Left forelimb (tissue), 1 donor: ENCODE data around the gene ANKRD50.

ENCODE experiments used
- DNase-seq: peaks from one replicate; pipeline ENCODE4 v3.0.0-alpha.2; 2018; ENCODE audit warnings: low spot score

ANKRD50 gene

GRCh38 chr4:124708517-124709300 lies 3.8 kb downstream of the ANKRD50 start:
- no peak for DNase-seq

DNA sequence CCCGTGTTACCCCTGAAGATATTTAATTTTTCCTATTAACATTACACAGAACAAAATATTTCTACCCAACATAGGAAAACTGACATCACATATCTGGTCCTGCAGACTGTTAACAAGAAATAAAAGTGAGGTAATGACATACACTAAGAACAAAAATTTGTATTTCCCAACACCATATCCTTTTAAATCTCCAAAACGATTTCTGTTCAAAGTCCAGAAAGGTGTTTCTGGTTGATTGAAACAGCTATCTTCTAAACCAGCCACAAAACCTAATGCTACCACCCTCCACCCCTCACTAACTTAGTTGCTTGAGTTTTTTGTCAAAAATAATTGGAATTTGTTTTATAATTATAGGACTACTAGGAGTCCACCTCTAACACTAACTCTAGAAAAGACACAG lies 7.1 kb downstream of the ANKRD50 start:
- no peak for DNase-seq

GRCh38 chr4:124703154-124703553 lies 9.4 kb downstream of the ANKRD50 start:
- DNase-seq, result no peak

DNA sequence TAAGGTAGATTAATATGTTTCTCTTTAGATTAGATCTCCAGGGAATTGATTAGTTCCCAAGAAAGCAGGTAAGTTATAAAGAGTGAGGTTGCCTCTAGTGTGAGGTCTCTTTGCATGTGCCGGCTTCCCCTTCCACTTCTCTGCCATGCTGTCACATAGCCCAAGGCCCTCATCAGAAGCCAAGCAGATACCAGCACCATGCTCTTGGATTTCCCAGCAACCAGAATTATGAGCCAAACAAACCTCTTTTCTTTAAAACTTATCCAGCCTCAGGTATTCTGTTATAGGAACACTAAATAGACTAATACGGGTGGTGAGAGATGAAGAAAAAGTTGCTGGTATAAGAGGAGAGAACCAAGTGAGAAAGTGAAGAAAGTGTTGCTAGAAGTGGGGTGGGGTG lies 15.1 kb downstream of the ANKRD50 start:
- DNase-seq, result no peak

DNA sequence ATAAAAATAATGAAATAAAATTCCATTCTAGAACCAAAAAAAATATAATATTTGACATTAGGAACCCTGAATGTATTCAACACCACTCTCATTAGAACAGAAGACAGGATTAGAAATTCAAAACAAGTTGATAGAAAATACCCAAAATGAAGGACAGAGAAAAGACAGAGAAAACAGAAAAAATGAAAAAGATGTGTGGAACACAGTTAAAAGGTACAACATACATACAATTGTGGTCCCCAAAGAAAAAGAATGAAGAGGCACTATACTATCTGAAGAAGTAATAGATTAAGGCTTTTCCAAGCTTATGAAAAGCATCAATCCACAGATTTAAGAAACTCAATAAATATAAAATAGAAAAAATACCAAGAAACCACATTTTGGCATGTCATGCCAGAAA lies 16.4 kb downstream of the ANKRD50 start:
- no peak for DNase-seq

DNA sequence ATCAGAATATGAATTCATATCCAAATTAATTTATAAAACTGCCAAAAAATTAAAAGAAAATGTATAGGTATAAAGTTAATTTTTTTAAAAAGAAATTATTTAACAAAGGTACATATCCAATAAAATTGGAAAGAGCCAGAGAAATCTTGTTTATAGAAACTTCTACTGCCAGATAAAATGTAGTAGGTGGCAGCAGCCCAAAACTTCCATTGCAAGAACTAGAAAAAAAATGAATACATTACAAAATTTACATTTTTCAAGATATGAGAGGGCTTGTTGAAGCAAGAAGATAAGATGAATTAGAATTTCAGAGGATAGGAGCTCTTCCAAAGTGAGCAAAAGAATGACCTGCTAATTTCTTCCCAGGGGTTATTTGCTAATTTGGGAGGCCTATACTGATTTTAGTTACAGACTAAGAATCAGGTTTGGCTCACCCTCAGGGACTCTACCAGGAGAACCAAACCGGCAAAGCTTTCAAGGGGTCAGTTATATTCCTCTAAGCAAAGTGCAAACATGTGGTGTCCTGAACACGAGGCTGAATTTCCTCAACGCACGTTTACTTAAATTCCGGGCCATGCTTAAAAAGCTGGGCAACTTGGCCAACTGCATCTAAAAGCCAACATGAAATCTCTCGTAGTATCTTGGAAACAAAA lies 17.5 kb downstream of the ANKRD50 start:
- no peak for DNase-seq

DNA sequence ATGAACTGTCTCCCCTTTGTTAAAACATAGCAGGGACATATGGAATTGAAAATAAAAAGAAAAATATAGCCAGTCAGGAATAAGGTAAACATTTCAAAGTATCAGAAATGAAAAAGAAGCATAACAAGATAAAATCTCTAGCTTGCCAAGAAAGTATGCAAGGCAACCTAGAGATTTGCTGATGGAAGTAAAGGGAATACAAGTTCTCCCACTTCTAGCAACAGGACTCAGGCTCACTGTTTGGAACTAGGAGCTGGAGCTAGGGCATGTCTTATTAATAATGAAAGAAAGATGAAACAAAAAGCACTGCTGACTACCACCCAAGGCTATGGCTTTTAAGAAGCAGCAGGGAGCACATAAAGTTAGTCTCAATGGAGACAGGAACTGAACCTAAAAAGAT lies 18.2 kb downstream of the ANKRD50 start:
- DNase-seq, result no peak

DNA sequence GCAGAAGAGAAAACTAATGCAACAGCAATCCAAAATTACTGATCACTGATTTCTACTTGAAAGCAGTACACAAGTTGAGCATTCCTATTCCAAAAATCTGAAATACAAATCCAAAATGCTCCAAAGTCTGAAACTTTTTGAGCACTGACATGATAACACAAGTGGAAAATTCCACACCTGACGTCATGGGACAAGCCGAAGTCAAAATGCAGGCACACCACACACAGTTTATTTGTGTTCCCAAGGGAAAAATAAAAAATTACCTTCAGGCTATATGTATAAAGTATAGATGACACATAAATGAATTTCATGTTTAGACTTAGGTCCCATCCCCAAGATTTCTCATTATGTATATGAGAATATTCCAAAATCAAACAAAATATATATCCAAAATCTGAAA lies 20.7 kb downstream of the ANKRD50 start:
- DNase-seq, result no peak

DNA sequence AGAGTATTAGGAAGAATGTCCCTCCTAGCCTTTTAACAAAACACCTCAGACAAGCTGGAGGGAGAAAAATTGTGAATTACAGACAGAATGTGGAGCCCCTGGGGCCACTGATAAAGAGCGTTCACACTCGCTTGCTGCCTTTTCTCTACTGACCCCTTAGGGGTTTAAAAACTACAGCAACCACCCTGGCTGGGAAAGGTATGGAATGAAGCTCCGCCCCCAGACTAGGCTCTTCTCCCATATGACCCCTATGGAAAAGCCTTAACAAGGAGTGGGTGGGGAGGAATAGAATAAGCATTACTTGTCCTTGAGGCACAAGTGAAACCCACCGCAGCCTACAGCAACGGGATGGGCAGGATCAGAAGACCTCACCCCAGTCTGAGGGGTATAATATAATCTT lies 26.3 kb downstream of the ANKRD50 start:
- DNase-seq, result no peak

GRCh38 chr4:124685851-124686250 lies 26.7 kb downstream of the ANKRD50 start:
- no peak for DNase-seq

DNA sequence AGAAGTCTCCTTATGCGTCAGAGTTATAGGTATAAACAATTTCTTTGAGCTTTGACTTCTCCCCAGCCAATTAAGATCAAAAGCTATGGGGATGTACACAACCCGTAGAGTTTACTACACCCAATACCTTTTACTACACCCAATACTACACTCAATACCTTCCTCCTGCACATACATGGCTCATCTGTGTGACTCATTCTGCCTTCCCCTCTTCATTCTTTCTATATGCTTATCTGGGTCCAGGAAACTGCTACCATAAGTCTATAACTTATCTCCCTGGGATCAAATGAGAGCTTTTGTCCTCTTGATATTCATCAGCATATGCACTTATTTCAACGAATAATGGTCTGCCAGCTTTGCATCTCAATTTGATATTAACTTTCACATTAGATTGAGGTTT lies 28.2 kb downstream of the ANKRD50 start:
- no peak for DNase-seq

DNA sequence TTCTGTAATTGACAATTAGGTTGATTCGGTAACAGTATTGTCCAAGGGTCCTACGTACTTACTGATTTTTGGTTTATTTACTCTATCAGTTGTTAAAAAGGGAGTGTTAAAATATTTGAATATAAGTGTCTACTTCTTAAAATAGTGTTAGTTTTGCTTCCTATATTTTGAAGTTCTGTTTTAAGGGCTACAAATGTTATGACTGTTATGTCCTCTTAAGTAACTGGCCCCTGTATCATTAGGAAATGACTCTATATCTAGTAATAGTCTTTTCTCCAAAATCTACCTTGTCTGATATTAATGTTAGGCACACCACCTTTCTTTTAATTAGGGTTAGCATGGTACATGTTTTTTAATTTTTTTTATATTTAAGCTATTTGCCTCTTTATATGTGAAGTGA lies 30.1 kb downstream of the ANKRD50 start:
- no peak for DNase-seq

DNA sequence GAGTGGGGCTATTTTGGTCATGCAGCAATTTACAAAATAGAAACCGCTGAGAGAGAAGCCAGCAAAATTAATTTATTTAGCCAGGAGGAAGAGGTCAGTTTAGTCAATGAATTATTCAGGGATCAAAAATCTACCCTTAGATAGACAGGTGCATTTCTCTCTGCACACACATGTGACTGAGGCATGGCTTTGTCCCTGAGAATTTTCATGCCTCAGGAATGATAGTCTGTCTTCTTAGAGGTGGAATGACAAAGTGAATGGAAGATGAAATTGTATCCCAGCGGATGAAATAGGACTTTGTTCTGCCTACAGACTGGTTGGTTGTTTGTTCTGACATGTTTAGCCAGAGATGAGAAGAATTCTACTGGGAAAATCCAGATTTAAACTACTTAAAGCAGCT lies 46.0 kb downstream of the ANKRD50 start:
- DNase-seq, result no peak

GRCh38 chr4:124658795-124659194 lies 53.7 kb downstream of the ANKRD50 start:
- DNase-seq, result no peak

GRCh38 chr4:124650614-124651013 lies 61.9 kb downstream of the ANKRD50 start:
- DNase-seq, result no peak

GRCh38 chr4:124647599-124647998 lies 64.9 kb downstream of the ANKRD50 start:
- no peak for DNase-seq

DNA sequence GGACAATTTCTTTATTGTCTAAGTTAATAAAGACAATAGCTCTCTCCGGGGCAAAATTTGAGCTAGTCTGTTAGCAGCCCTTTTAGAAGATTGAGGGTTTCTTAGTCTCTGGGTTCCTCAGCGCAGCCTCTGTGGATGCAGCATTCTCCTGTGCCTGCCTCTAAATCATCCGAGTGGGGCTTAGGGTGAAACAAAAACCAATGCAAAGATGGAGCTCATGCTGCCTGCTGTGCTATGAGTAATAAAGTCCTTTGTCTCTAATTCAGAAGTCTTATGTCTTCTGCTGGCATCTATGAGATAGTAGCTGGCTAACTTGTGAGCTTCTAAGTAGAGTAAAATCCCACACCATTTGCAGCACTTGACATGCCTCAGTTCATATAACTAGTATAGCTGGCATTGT lies 67.9 kb downstream of the ANKRD50 start:
- DNase-seq, result no peak

DNA sequence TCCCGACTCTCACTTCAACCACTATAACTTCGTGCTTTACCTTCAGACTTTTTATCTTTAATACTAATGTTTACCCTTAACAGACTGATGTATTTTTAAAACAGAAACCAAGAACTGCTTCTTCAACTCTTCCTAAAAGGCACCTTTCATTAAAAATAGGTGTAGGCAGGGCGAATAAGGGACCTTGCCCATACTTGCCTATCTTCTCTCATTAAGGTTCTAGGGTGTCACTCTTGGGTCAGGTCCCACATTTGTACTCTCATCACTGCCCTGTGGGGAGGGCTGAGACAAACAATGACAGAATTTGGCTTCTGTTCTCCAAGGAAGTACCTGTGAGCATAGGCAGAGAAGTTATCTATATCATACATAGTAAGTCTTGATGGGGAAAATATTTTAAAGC lies 69.7 kb downstream of the ANKRD50 start:
- no peak for DNase-seq

DNA sequence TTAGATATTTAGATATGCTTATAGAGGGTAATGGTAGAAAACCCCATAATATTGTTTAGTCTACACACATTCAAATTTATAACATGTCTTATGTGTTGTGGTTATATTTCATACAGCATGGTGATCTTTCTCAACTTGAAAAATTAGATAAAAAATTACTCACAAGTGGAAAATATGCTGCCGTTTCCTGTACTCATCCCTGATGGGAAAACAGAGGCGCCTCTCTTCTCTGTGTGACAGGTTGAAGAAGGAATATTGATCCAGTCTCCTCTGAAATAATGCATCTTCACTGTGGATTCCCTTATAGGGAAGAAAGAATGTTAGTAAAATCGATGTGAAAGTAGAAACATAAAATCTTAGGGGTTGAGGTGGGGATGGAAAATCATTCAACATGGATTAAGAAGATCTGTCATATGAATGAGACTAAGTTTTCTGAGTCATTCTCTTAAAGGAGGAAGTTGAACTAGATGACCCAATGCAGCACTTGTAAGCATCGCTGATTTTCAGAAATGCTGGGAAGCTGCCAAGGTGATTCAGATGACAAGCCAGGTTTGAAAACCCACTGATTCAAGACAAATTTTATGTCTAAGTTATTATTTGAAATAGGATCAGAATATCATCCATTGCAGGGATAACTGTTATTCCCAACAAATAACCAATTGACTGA lies 70.7 kb downstream of the ANKRD50 start:
- DNase-seq, result no peak

DNA sequence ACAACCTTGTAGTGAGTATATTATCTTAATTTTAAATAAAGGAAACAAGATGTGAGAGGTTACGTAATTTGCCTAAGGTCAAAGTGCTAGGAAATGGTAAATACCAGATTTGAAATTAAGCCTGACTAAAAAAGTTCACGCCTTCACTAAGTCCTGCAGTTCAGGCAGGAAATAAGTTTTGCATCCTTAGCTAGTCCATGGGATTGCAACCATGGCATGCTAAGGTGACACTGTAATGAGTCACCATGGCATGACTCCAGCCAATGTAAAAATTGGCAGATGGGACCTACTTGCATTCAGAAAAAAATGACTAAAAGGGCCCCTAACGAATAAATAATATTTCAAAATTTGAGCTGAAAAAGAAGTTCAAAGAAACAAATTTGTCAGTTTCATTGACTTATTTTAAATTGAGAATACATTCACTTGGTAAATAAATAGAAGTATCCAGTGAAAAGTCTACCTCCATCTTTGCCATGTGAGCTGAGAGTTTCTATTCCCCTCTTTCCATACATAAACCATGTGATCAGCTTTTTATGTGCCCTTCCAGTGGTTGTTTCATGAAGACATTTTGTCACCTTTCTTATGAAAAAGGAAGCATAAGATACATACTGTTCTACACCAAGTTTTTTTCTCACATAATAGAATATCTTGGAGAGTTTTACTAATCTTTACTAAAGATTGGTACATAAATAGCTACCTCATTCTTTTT lies 72.4 kb downstream of the ANKRD50 start:
- no peak for DNase-seq

- DNase-seq, result no peak
Observed at GRCh38 chr4:124637321-124637720, 75.2 kb downstream of the ANKRD50 start.

DNA sequence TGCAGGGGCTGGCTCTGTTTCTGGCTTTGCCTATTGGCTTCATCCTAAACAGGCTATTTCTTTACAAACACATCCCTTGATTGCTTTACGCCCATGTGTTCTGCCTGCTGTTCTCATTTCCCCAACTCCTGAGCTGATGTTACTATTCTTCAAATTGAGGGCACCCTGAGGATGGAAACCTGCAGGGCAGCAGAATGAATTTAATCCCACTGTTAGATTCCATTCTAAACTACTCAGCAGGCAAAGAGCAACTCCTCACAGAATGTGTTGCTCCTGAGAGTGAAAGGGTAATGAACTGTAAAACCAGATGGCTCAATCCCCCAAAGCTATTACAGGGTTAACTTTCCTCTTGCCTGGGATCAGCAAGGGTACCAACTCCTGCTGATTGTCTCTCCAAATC lies 75.7 kb downstream of the ANKRD50 start:
- no peak for DNase-seq

DNA sequence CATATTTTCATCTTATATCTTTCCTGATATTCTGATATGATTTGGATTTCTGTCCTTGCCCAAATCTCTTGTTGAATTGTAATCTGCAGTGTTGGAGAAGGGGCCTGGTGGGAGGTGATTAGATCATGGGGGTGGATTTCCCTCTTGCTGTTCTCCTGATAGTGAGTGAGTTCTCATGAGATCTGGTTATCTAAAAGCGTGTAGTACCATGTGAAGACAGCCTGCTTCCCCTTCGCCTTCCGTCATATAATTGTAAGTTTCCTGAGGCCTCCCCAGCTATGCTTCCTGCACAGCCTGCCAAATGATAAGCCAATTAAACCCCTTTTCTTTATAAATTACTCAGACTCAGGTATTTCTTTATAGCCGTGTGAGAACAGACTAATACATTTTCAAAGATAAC lies 77.2 kb downstream of the ANKRD50 start:
- DNase-seq, result no peak
